ENCODE measurements around the gene OR10P1.

OR10P1 gene

DNA sequence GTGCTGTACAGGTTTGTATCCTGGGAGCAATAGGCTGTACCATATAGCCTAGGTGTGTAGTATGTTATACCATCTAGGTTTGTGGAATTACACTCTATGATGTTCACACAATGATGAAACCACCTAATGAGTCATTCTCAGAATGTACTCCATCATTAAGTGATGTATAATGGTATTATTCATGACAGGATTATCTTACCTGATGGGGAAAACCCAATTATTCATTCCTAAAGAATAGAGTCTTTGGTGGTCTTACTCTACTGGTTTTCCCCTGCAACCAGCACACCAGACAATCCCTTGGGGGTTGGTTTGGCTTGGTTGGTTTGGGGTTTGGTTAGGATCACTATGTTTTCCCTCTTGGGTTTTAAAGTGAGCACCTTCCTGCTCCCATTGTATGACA is 12.6 kb upstream of the OR10P1 start:
- TF ChIP-seq, protein P1, sequence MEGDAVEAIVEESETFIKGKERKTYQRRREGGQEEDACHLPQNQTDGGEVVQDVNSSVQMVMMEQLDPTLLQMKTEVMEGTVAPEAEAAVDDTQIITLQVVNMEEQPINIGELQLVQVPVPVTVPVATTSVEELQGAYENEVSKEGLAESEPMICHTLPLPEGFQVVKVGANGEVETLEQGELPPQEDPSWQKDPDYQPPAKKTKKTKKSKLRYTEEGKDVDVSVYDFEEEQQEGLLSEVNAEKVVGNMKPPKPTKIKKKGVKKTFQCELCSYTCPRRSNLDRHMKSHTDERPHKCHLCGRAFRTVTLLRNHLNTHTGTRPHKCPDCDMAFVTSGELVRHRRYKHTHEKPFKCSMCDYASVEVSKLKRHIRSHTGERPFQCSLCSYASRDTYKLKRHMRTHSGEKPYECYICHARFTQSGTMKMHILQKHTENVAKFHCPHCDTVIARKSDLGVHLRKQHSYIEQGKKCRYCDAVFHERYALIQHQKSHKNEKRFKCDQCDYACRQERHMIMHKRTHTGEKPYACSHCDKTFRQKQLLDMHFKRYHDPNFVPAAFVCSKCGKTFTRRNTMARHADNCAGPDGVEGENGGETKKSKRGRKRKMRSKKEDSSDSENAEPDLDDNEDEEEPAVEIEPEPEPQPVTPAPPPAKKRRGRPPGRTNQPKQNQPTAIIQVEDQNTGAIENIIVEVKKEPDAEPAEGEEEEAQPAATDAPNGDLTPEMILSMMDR (IDR thresholded peaks at IDR 0.05; ENCODE audit: borderline replicate concordance, insufficient read depth, low read depth, low read length): no peak
- H3K4me3 ChIP-seq (ENCODE audit: low read depth, low read length): no peak overlapping the region

DNA sequence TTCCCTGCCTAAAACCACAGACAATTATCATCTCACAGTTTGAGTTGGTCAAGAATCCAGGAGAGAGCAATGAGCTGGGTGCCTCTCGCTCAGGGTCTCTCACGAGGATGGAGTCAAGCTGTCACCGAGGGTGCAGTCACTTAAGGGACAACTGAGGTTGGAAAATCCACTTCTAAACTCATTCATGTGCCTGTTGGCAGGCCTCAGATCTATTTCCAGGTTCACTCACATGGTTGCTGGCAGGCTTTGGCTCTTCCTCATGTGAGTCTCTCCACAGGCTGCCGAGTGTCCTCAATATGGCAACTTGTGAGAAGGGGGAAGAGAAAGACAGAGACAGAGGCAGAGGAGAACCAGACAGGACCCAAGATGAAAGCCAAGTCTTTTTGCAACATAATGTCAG is 10.5 kb upstream of the OR10P1 start:
- H3K4me3 ChIP-seq (ENCODE audit: low read depth, low read length): no peak overlapping the region
- TF ChIP-seq, protein P1 (IDR thresholded peaks at IDR 0.05; ENCODE audit: borderline replicate concordance, insufficient read depth, low read depth, low read length): no peak

DNA sequence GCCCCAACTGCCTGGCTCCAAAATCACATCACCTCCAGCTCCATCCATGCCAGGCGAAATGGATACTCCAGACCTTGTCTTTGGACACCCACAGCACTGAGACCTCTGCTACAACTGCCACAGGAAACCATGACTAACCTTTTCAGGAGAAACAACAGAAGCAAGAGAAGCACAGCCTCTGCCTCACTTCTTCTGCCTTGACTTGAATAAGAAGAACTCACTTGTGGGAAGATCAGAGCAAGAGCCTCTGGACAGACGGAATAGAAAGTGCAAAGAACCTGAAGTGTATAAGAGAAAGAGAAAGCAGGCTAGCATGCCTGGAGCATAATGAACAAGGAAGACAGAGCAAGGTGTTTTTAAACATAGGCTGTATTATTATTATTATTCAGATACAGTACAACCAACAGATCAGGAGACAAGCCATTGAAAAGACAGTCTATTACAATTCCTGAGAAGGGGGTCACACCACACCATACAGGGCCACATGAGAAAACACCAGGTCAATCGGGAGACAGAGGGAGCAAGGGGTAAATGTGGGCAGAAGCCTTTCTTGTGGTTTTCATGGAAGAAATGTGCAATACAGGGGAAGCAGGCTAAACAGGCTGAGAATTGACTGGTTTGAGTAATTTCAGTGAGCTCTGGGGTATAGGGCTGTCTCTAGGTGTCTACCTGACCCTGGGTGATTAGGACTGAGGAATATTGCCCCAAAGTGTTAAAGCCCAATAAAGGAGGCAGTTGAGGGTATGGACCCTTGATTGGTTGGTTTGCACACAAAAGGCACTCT is 7.4 kb upstream of the OR10P1 start:
- H3K4me3 ChIP-seq (ENCODE audit: low read depth, low read length): no peak overlapping the region
- TF ChIP-seq, protein P1 (IDR thresholded peaks at IDR 0.05; ENCODE audit: borderline replicate concordance, insufficient read depth, low read depth, low read length): no peak

DNA sequence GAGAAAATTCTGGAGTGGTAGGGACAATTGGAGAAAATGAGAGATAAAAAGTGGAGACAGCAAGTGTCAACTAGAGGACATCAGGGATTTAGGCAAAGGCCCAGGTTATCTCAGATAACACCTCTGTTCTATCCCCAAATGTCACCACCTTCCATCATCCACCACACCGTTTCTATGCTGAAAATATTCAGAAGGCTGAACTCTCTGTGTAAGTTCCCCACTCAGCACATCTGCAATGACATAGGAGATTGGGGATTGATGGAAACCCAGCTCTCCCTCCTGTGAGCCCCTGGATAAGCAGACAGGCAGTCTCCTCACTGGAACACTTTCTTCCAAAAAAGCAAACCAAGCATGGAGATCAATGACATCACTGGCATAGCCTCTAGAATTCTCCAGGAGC is 5.6 kb upstream of the OR10P1 start:
- no peak overlapping the region for H3K4me3 ChIP-seq (ENCODE audit: low read depth, low read length)
- TF ChIP-seq, protein P1 (IDR thresholded peaks at IDR 0.05; ENCODE audit: borderline replicate concordance, insufficient read depth, low read depth, low read length): no peak

DNA sequence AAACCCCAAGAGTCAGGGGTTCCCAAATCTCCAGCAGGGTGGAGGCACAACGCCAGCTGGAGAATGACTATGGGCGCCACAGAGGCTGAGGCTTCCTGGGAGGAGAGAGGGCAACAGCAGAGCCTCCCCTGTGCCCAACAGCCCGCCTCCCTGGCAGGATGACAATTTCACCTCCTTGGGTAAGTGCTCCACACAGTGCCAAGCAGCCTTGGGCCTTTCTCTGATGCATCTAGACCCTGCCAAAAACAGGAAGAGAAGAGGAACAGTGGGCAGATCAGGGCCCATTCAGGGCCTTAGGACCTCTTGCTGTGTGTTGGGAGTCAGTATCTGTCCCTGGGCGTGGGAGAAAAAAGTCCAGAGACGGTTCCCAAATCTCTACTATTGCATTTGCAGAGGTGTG is 5.0 kb upstream of the OR10P1 start:
- no peak overlapping the region for H3K4me3 ChIP-seq (ENCODE audit: low read depth, low read length)
- TF ChIP-seq, protein P1 (IDR thresholded peaks at IDR 0.05; ENCODE audit: borderline replicate concordance, insufficient read depth, low read depth, low read length): no peak

DNA sequence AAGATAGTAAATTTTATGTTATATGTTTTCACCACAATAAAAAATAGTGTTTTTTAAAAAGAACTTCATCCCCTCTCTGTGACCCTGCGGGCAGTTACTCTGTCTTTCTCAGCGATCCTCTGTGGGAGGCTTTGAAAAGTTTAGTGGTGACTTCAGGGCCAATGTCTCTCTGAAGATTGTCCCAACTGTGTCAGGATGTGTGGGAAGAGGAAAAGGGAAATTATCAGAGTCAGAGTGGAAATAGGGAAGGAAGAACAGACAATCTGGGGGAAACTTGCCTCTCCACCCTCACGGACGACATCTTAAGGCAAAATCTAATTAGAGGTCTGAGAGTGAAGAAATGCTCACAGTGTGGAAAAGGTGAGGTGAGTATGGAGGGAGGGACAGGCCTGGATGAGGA is 3.5 kb upstream of the OR10P1 start:
- TF ChIP-seq, protein P1 (IDR thresholded peaks at IDR 0.05; ENCODE audit: borderline replicate concordance, insufficient read depth, low read depth, low read length): no peak
- H3K4me3 ChIP-seq (ENCODE audit: low read depth, low read length): no peak overlapping the region

DNA sequence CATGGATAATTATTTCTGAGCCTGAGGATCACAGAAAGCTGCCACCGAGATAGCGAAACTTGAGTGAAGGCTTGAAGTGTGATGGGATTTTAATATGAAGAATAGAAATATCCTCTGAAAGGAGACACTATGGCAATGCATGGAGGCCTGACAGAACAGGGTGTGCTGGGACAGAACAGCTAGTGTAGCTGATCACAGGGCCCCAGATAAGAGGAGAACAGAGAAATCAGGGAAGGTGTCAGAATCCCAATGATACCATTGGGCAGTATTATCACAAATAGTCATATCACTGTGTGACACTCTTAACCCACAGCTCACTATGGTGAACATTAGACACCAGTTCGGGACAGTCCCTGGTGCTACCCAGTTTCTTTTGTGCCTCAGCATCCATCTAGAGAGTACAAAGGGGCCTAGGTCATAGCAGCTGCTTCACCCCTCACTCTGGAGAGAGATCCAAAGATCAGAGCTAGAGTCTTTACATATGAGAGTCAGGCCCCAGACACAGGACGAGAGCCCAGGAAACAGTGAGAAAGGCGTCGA is 506 bp upstream of the OR10P1 start:
- TF ChIP-seq, protein P1 (IDR thresholded peaks at IDR 0.05; ENCODE audit: borderline replicate concordance, insufficient read depth, low read depth, low read length): no peak
- no peak overlapping the region for H3K4me3 ChIP-seq (ENCODE audit: low read depth, low read length)
